H1 (cell line): ENCODE results near the gene AGAP1. TPM values are rescaled to one million over a fixed set of nuclear protein-coding genes. Genes with fewer than 3 reads are reported as not detected.

Source experiments
- CTCF ChIA-PET: fragments of 300-600 bp; sonication (Branson Sonifier 250); formaldehyde crosslinking; loops from one replicate; lab custom pipeline; 2021; ENCODE audit not compliant: partially characterized antibody; lab: Charles Lee
- POLR2A ChIA-PET: fragments of 300-600 bp; sonication (Branson Sonifier 250); formaldehyde crosslinking; loops from one replicate; lab custom pipeline; 2021; ENCODE audit warnings: inconsistent platforms; ENCODE audit not compliant: partially characterized antibody; lab: Charles Lee
- DNase-seq, 2 experiments: peaks; one replicate each; pipeline versions ENCODE4 v3.0.0 to v3.0.0-alpha.2; 2010 to 2022; ENCODE audit warnings: low spot score in 2 of 2, low read depth in 1 of 2, mixed read lengths in 1 of 2
- FAIRE-seq: peaks from 2 replicates; lab custom pipeline; 2011; peaks lifted over from hg19 to GRCh38; lab: Jason Lieb, UNC
- H2AFZ ChIP-seq: 2 replicates; pipeline ENCODE4 v1.8.1; 2012; ENCODE audit warnings: low read length, inconsistent platforms
- H2AK5ac ChIP-seq: 2 replicates; pipeline ENCODE4 v1.6.1; 2013; ENCODE audit warnings: low read depth, low read length
- H2BK120ac ChIP-seq: replicated peaks from 2 replicates; pipeline ENCODE3; 2013; ENCODE audit warnings: low read depth, low read length, inconsistent platforms
- H2BK12ac ChIP-seq: 2 replicates; pipeline ENCODE4 v1.6.1; 2013; ENCODE audit warnings: low read depth, low read length
- H2BK15ac ChIP-seq: 2 replicates; pipeline ENCODE4 v1.6.1; 2013; ENCODE audit warnings: low read length
- H2BK20ac ChIP-seq: 2 replicates; pipeline ENCODE4 v1.6.1; 2013; ENCODE audit warnings: low read length
- H2BK5ac ChIP-seq: 2 replicates; pipeline ENCODE4 v1.6.1; 2013; ENCODE audit warnings: low read depth, low read length
- H3K14ac ChIP-seq: 2 replicates; pipeline ENCODE4 v1.6.1; 2013; ENCODE audit warnings: inconsistent platforms; ENCODE audit not compliant: insufficient read length
- H3K18ac ChIP-seq: 2 replicates; pipeline ENCODE4 v1.6.1; 2013; ENCODE audit warnings: low read length; ENCODE audit errors: extremely low read depth
- H3K23ac ChIP-seq: 2 replicates; pipeline ENCODE4 v1.6.1; 2013; ENCODE audit warnings: inconsistent platforms; ENCODE audit not compliant: insufficient read length
- H3K23me2 ChIP-seq: 2 replicates; pipeline ENCODE4 v1.6.1; 2013; ENCODE audit warnings: low read depth, low read length
- H3K27ac ChIP-seq: 2 replicates; pipeline ENCODE4 v1.6.1; 2011; ENCODE audit warnings: low read depth, low read length, inconsistent platforms
- H3K27me3 ChIP-seq, 4 experiments: replicated peaks in 1 of 4; 1 replicate in 1 of 4; 2 replicates in 3 of 4; pipeline versions ENCODE4 v1.6.1 to v1.8.1; 2011 to 2013; ENCODE audit warnings: low read length in 3 of 4, mild to moderate bottlenecking in 3 of 4, inconsistent platforms in 2 of 4, mixed read lengths in 2 of 4, moderate library complexity in 1 of 4; ENCODE audit not compliant: control insufficient read depth in 3 of 4, insufficient read depth in 3 of 4; ENCODE audit errors: extremely low read depth in 1 of 4
- H3K36me3 ChIP-seq, 4 experiments: 2 replicates each; pipeline versions ENCODE4 v1.6.1 to v1.8.1; 2011 to 2013; ENCODE audit warnings: mild to moderate bottlenecking in 4 of 4, low read length in 3 of 4, moderate library complexity in 2 of 4, control low read depth in 1 of 4, inconsistent platforms in 1 of 4; ENCODE audit not compliant: insufficient read depth in 4 of 4, control insufficient read depth in 2 of 4
- H3K4ac ChIP-seq: replicated peaks from 2 replicates; pipeline ENCODE3; 2013; ENCODE audit warnings: low read length, low read depth, mixed read lengths, inconsistent platforms; ENCODE audit not compliant: insufficient read length
- H3K4me1 ChIP-seq, 4 experiments: replicated peaks in 1 of 4; 1 replicate in 1 of 4; 2 replicates in 3 of 4; pipeline versions ENCODE4 v1.6.1 to v1.8.1; 2011 to 2013; ENCODE audit warnings: low read length in 3 of 4, inconsistent platforms in 2 of 4, mixed read lengths in 1 of 4; ENCODE audit not compliant: insufficient read depth in 4 of 4, control insufficient read depth in 3 of 4
- H3K4me2 ChIP-seq, 2 experiments: 2 replicates each; pipeline versions ENCODE4 v1.6.1 to v1.8.1; 2011 to 2013; ENCODE audit warnings: low read depth in 2 of 2, low read length in 2 of 2, control low read depth in 1 of 2, inconsistent platforms in 1 of 2, mild to moderate bottlenecking in 1 of 2; ENCODE audit not compliant: insufficient read depth in 1 of 2
- H3K4me3 ChIP-seq, 4 experiments: fragments of 200-600, 300-600 bp in 1 of 4; sonication (generic), shearing (Covaris generic), sonication (Bioruptor Twin) in 1 of 4; 2 replicates each; pipeline versions ENCODE4 v1.5.1 to v1.8.1; 2011 to 2016; ENCODE audit warnings: low read length in 4 of 4, low read depth in 3 of 4, control low read depth in 2 of 4, inconsistent platforms in 2 of 4, mild to moderate bottlenecking in 2 of 4, mixed read lengths in 1 of 4, moderate library complexity in 1 of 4; ENCODE audit not compliant: insufficient read depth in 2 of 4; ENCODE audit errors: extremely low read depth in 1 of 4
- H3K56ac ChIP-seq: replicated peaks from 2 replicates; pipeline ENCODE3; 2013; ENCODE audit warnings: low read depth, mild to moderate bottlenecking, mixed read lengths, low read length, inconsistent platforms; ENCODE audit not compliant: insufficient read length
- H3K79me1 ChIP-seq: 2 replicates; pipeline ENCODE4 v1.6.1; 2013; ENCODE audit warnings: low read depth, low read length, control low read depth
- H3K79me2 ChIP-seq, 2 experiments: 2 replicates each; pipeline versions ENCODE4 v1.6.1 to v1.8.1; 2012 to 2013; ENCODE audit warnings: low read length in 2 of 2, mild to moderate bottlenecking in 2 of 2, inconsistent platforms in 1 of 2; ENCODE audit not compliant: insufficient read depth in 2 of 2, control insufficient read depth in 1 of 2
- H3K9ac ChIP-seq, 4 experiments: replicated peaks in 1 of 4; 1 replicate in 1 of 4; 2 replicates in 3 of 4; pipeline versions ENCODE4 v1.6.1 to v1.8.1; 2011 to 2013; ENCODE audit warnings: low read depth in 3 of 4, low read length in 3 of 4, control low read depth in 2 of 4, mild to moderate bottlenecking in 2 of 4, moderate library complexity in 2 of 4, inconsistent platforms in 1 of 4; ENCODE audit errors: extremely low read depth in 1 of 4
- H3K9me3 ChIP-seq, 2 experiments: 2 replicates each; pipeline versions ENCODE4 v1.6.1 to v1.8.1; 2012 to 2013; ENCODE audit warnings: mild to moderate bottlenecking in 2 of 2, moderate library complexity in 2 of 2, control low read depth in 1 of 2, inconsistent platforms in 1 of 2, low read depth in 1 of 2, low read length in 1 of 2, mixed read lengths in 1 of 2; ENCODE audit not compliant: insufficient read depth in 2 of 2
- H4K20me1 ChIP-seq, 2 experiments: replicated peaks in 1 of 2; 2 replicates each; pipeline versions ENCODE3 to v1.8.1; 2011 to 2013; ENCODE audit warnings: inconsistent platforms in 2 of 2, low read length in 2 of 2, mild to moderate bottlenecking in 1 of 2; ENCODE audit not compliant: insufficient read depth in 2 of 2, control insufficient read depth in 1 of 2
- H4K5ac ChIP-seq: 2 replicates; pipeline ENCODE4 v1.6.1; 2013; ENCODE audit warnings: low read length, low read depth, mixed read lengths, inconsistent platforms; ENCODE audit not compliant: insufficient read length
- H4K8ac ChIP-seq: 2 replicates; pipeline ENCODE4 v1.8.0; 2013; ENCODE audit warnings: mild to moderate bottlenecking, moderate library complexity, low read length, inconsistent platforms; ENCODE audit not compliant: insufficient read depth; ENCODE audit errors: extremely low read depth
- H4K91ac ChIP-seq: replicated peaks from 2 replicates; pipeline ENCODE3; 2013; ENCODE audit warnings: low read length, mixed read lengths, inconsistent platforms; ENCODE audit not compliant: insufficient read length
- ASH2L ChIP-seq: fragments of 200-600, 300-600 bp; sonication (generic); IDR thresholded peaks from one replicate; pipeline ENCODE4 v1.7.1; 2017; ENCODE audit warnings: low read length
- CTBP2 ChIP-seq: IDR thresholded peaks from 2 replicates; pipeline ENCODE4 v1.7.0; 2011; ENCODE audit warnings: borderline replicate concordance, mild to moderate bottlenecking, moderate library complexity, mixed read lengths, low read length; ENCODE audit not compliant: insufficient read depth, insufficient read length
- KDM4A ChIP-seq: IDR thresholded peaks from one replicate; pipeline ENCODE4 v1.7.1; 2012; ENCODE audit warnings: low read depth, mild to moderate bottlenecking, moderate library complexity, low read length, inconsistent platforms; ENCODE audit not compliant: severe bottlenecking
- POLR2AphosphoS5 ChIP-seq: IDR thresholded peaks from 2 replicates; pipeline ENCODE4 v1.6.1; 2011; ENCODE audit warnings: low read depth, low read length
- SP2 ChIP-seq: IDR thresholded peaks from 2 replicates; pipeline ENCODE4 v1.6.1; 2012; ENCODE audit warnings: mild to moderate bottlenecking, low read length, inconsistent platforms
- WGBS, 2 experiments: shearing (Covaris generic) in 1 of 2; methylation state at CpG; one replicate each; pipeline versions ENCODE4 v1.1.6 to v1.1.7; 2013 to 2015; ENCODE audit warnings: low lambda C conversion rate in 2 of 2, mixed read lengths in 2 of 2, inconsistent platforms in 1 of 2, low coverage in 1 of 2, missing lambda C conversion rate in 1 of 2; ENCODE audit not compliant: insufficient replicate concordance in 2 of 2, insufficient coverage in 1 of 2, insufficient read length in 1 of 2; ENCODE audit errors: extremely low coverage in 1 of 2, missing lambda C conversion rate in 1 of 2; 5-methylcytosine and 5-hydroxymethylcytosine counted together
- polyA plus RNA-seq, 7 experiments: library from polyadenylated mRNA; depleted of rRNA in 3 of 7; stranded (reverse) in 5 of 7; unstranded in 2 of 7; fragments of >200 nt in 5 of 7; fragments of 200-250 nt in 2 of 7; gene quantifications; 1 replicate in 5 of 7; 2 replicates in 1 of 7; 4 replicates in 1 of 7; pipeline versions ENCODE4 v1.2.1 to v1.2.3, GENCODE V29; 2011 to 2013; ENCODE audit warnings: missing spikeins in 2 of 7, mixed read lengths in 2 of 7
- total RNA-seq: library from RNA; stranded (reverse); fragmentation: NEBNext Ultra II Directional; extraction: Animal tissue kit (Norgen Biotek cat#: 25700); gene quantifications from 2 replicates; pipeline ENCODE4 v1.2.1, GENCODE V29; 2021

The AGAP1 gene
- total and polyA plus RNA-seq, 2 of the 8 experiments (the other 6 are each of a cell fraction or from before 2014, with no cell fraction given), result 18.1 to 39.4 TPM

- Histone ChIP-seq H3K18ac (no peak overlapping the region), H2BK20ac (no peak overlapping the region), H4K8ac (no peak overlapping the region), H2AK5ac (no peak overlapping the region), H3K9ac (no peak overlapping the region), H4K5ac (no peak overlapping the region), H2BK12ac (no peak overlapping the region), H3K79me2 (peaks cover 11 to 91% of the 10 kb centered on the region in 2 experiments; a peak in 3 of 4 replicates), H3K27me3 (no peaks in the 10 kb centered on the region), H4K20me1 (peaks cover 9% of the 10 kb centered on the region in 2 experiments), H4K91ac (no peak overlapping the region), H2BK15ac (no peak overlapping the region), H2BK5ac (no peak overlapping the region), H3K4me1 (peaks cover 0 to 12% (median 6%) of the 10 kb centered on the region in 4 experiments; a peak in 6 of 7 replicates), H2BK120ac (no peak overlapping the region), H3K9me3 (no peaks in the 10 kb centered on the region; a peak in 1 of 4 replicates), H2AFZ (no peak overlapping the region), H3K36me3 (no peaks in the 10 kb centered on the region), H3K4me2 (no peak overlapping the region), H3K27ac (no peak overlapping the region), H3K23ac (no peak overlapping the region), H3K79me1 (peaks cover 30% of the 10 kb centered on the region), H3K56ac (no peak overlapping the region), H3K14ac (no peak overlapping the region), H3K23me2 (no peaks in the 10 kb centered on the region), H3K4me3 (no peak overlapping the region), H3K4ac (no peak overlapping the region)
- ChIA-PET POLR2A (no interaction called here), CTCF (interaction anchor here (1.4 kb wide), 1 partner anchor 17 kb away, joined by 3 read pairs; no protein-coding TSS in a partner anchor)
- WGBS, 2 experiments, result 81% methylated on average over 3 of the region's 3 CpGs; no CpG with 5 or more reads in 1 of the 2 experiments
- no peak for DNase-seq
- FAIRE-seq, result no peak
- TF ChIP-seq ASH2L, result no peak
- TF ChIP-seq POLR2AphosphoS5, result no peak
- TF ChIP-seq CTBP2, result no peak
- no peak for TF ChIP-seq SP2
- no peak for TF ChIP-seq KDM4A
Observed at GRCh38 chr2:235533198-235533597, 39.4 kb downstream of the AGAP1 start.
